ENCODE measurements around the gene C17orf107.

GRCh38 chr17:4908301-4908700 lies 9.0 kb downstream of the C17orf107 start:
- TF ChIP-seq ELF4 (IDR thresholded peaks at IDR 0.05), result no peak
- no peak for TF ChIP-seq SUZ12 (IDR thresholded peaks at IDR 0.05)
- TF ChIP-seq SP1 (IDR thresholded peaks at IDR 0.05), result no peak
- no peak for TF ChIP-seq FOXA1 (IDR thresholded peaks at IDR 0.05)
- TF ChIP-seq PKNOX1 (IDR thresholded peaks at IDR 0.05), result no peak
- no peak for TF ChIP-seq CTBP1 (IDR thresholded peaks at IDR 0.05; ENCODE audit: borderline replicate concordance)
- peak; percentile 49; the same call in 1 of the 2 replicates for TF ChIP-seq TARDBP (IDR thresholded peaks at IDR 0.05)
- no peak for TF ChIP-seq HDGF (IDR thresholded peaks at IDR 0.05; ENCODE audit: borderline replicate concordance)
- TF ChIP-seq BHLHE40 (IDR thresholded peaks at IDR 0.05; ENCODE audit: borderline replicate concordance), result no peak

Data from HEK293T (cell line).